HepG2 (cell line): ENCODE measurements around the gene CERS6. TPM values are rescaled to one million over a fixed set of nuclear protein-coding genes. Genes with fewer than 3 reads are reported as not detected.

Source experiments
- CENPX ChIP-seq: sonication (generic); formaldehyde crosslinking; IDR thresholded peaks from 2 replicates; pipeline ENCODE4 v1.9.0; 2021; ENCODE audit warnings: mild to moderate bottlenecking, missing genetic modification reagents, moderate library complexity
- ELF1 ChIP-seq: sonication (generic); formaldehyde crosslinking; IDR thresholded peaks from 2 replicates; pipeline ENCODE4 v1.4.0; 2020; ENCODE audit warnings: missing genetic modification reagents
- HIC2 ChIP-seq: sonication (generic); formaldehyde crosslinking; IDR thresholded peaks from 2 replicates; pipeline ENCODE4 v1.9.0; 2022; ENCODE audit warnings: low read depth, missing genetic modification reagents
- IKZF1 ChIP-seq: fragments of 450-650 bp; IDR thresholded peaks from 2 replicates; pipeline ENCODE4 v1.7.1; 2016
- MIER3 ChIP-seq: IDR thresholded peaks from 2 replicates; pipeline ENCODE4 v1.6.1; 2016; ENCODE audit warnings: missing compliant biosample characterization, borderline replicate concordance
- NCOR1 ChIP-seq: fragments of 200-600 bp; sonication (generic); IDR thresholded peaks from 2 replicates; pipeline ENCODE4 v1.7.0; 2017; ENCODE audit warnings: antibody characterized with exemption, low read length, borderline replicate concordance
- NFATC3 ChIP-seq: sonication (generic); formaldehyde crosslinking; IDR thresholded peaks from 2 replicates; pipeline ENCODE4 v1.5.1; 2020; ENCODE audit warnings: mild to moderate bottlenecking, missing genetic modification reagents
- NFKB2 ChIP-seq: sonication (generic); formaldehyde crosslinking; IDR thresholded peaks from 2 replicates; pipeline ENCODE4 v1.4.0; 2020; ENCODE audit warnings: missing genetic modification reagents, borderline replicate concordance
- RELA ChIP-seq: sonication (generic); formaldehyde crosslinking; IDR thresholded peaks from 2 replicates; pipeline ENCODE4 v1.4.0; 2020; ENCODE audit warnings: missing genetic modification reagents
- RFX3 ChIP-seq: IDR thresholded peaks from 2 replicates; pipeline ENCODE4 v1.6.1; 2016; ENCODE audit warnings: missing biosample characterization, missing genetic modification reagents
- RNF219 ChIP-seq: sonication (generic); formaldehyde crosslinking; IDR thresholded peaks from 2 replicates; pipeline ENCODE4 v1.5.0; 2020; ENCODE audit warnings: mild to moderate bottlenecking, missing genetic modification reagents
- SMAD3 ChIP-seq: sonication (generic); formaldehyde crosslinking; IDR thresholded peaks from 2 replicates; pipeline ENCODE4 v1.4.0; 2020; ENCODE audit warnings: missing genetic modification reagents
- SOX6 ChIP-seq, 2 experiments: fragments of 450-650 bp in 1 of 2; sonication (generic) in 1 of 2; formaldehyde crosslinking in 1 of 2; IDR thresholded peaks; 2 replicates each; pipeline versions ENCODE4 v1.4.0 to v1.6.1; 2017 to 2020; ENCODE audit warnings: antibody characterized with exemption in 1 of 2, mild to moderate bottlenecking in 1 of 2, missing genetic modification reagents in 1 of 2
- TARDBP ChIP-seq: sonication (generic); formaldehyde crosslinking; IDR thresholded peaks from 2 replicates; pipeline ENCODE4 v1.8.0; 2022; ENCODE audit warnings: mild to moderate bottlenecking, missing genetic modification reagents
- TBL1XR1 ChIP-seq: fragments of 150-350 bp; IDR thresholded peaks from 2 replicates; pipeline ENCODE4 v1.6.1; 2014; ENCODE audit warnings: borderline replicate concordance, low read length; ENCODE audit not compliant: partially characterized antibody
- TEF ChIP-seq: sonication (generic); formaldehyde crosslinking; IDR thresholded peaks from 2 replicates; pipeline ENCODE4 v1.5.0; 2020; ENCODE audit warnings: missing genetic modification reagents
- TSC22D2 ChIP-seq: sonication (generic); formaldehyde crosslinking; IDR thresholded peaks from 2 replicates; pipeline ENCODE4 v1.5.1; 2020; ENCODE audit warnings: missing genetic modification reagents, mild to moderate bottlenecking, borderline replicate concordance
- ZBTB25 ChIP-seq: IDR thresholded peaks from 2 replicates; pipeline ENCODE4 v1.6.1; 2018; ENCODE audit warnings: missing genetic modification reagents
- ZEB1 ChIP-seq: IDR thresholded peaks from 2 replicates; pipeline ENCODE4 v1.6.1; 2012; ENCODE audit warnings: mild to moderate bottlenecking, low read depth, inconsistent platforms; ENCODE audit not compliant: insufficient replicate concordance
- ZFAT ChIP-seq: sonication (generic); formaldehyde crosslinking; conservative IDR thresholded peaks from 2 replicates; pipeline ENCODE4 v1.8.1; 2023; ENCODE audit warnings: missing genetic modification reagents, inconsistent platforms
- ZFP90 ChIP-seq: sonication (generic); formaldehyde crosslinking; IDR thresholded peaks from 2 replicates; pipeline ENCODE4 v1.8.0; 2022; ENCODE audit warnings: missing genetic modification reagents, mild to moderate bottlenecking, inconsistent platforms, borderline replicate concordance
- ZNF230 ChIP-seq: sonication (generic); formaldehyde crosslinking; IDR thresholded peaks from 2 replicates; pipeline ENCODE4 v1.4.0; 2020; ENCODE audit warnings: mild to moderate bottlenecking, missing genetic modification reagents
- ZNF296 ChIP-seq: sonication (generic); formaldehyde crosslinking; conservative IDR thresholded peaks from 2 replicates; pipeline ENCODE4 v1.5.0; 2020; ENCODE audit warnings: mild to moderate bottlenecking, missing genetic modification reagents
- ZNF383 ChIP-seq: sonication (generic); formaldehyde crosslinking; IDR thresholded peaks from 2 replicates; pipeline ENCODE4 v1.4.0; 2020; ENCODE audit warnings: missing genetic modification reagents, mild to moderate bottlenecking, borderline replicate concordance
- ZNF605 ChIP-seq: sonication (generic); formaldehyde crosslinking; IDR thresholded peaks from 2 replicates; pipeline ENCODE4 v1.8.0; 2022; ENCODE audit warnings: mild to moderate bottlenecking, missing genetic modification reagents
- ZNF615 ChIP-seq: sonication (generic); formaldehyde crosslinking; IDR thresholded peaks from 2 replicates; pipeline ENCODE4 v1.5.0; 2020; ENCODE audit warnings: mild to moderate bottlenecking, missing genetic modification reagents, borderline replicate concordance
- ZNF678 ChIP-seq: sonication (generic); formaldehyde crosslinking; IDR thresholded peaks from 2 replicates; pipeline ENCODE4 v1.4.0; 2020; ENCODE audit warnings: mild to moderate bottlenecking, missing genetic modification reagents
- polyA plus RNA-seq, 8 experiments: library from polyadenylated mRNA; depleted of rRNA in 3 of 8; stranded (reverse) in 7 of 8; unstranded in 1 of 8; fragments of >200 nt; fragmentation: Illumina TruSeq in 4 of 8; extraction: Trizol in 4 of 8; gene quantifications; 2 replicates each; pipeline versions ENCODE4 v1.2.1 to v1.2.3, GENCODE V29; 2011 to 2016; ENCODE audit warnings: low read depth in 4 of 8, missing spikeins in 1 of 8, mixed read lengths in 1 of 8; ENCODE audit not compliant: insufficient read depth in 1 of 8
- total RNA-seq, 5 experiments: library from RNA; depleted of rRNA; stranded (reverse); fragments of >200 nt; fragmentation: Illumina TruSeq; extraction: Trizol; gene quantifications; 2 replicates each; pipeline ENCODE4 v1.2.3, GENCODE V29; 2016; ENCODE audit warnings: low read depth in 1 of 5

Gene CERS6
- total and polyA plus RNA-seq, 2 of the 13 experiments (the other 11 are each of a cell fraction or from before 2014, with no cell fraction given): 10.1 to 20.3 TPM

- TF ChIP-seq ZNF678 (CRISPR knock-in tag) (no peak), MIER3 (CRISPR knock-in tag) (no peak), ZNF230 (CRISPR knock-in tag) (no peak), IKZF1 (no peak), SMAD3 (0 out of 2 replicates have a peak, but pooled peaks have one; percentile 12), ZNF383 (CRISPR knock-in tag) (no peak), TBL1XR1 (no peak), ZNF615 (no peak), HIC2 (CRISPR knock-in tag) (no peak), TARDBP (CRISPR knock-in tag) (no peak), RFX3 (CRISPR knock-in tag) (no peak), ZFP90 (CRISPR knock-in tag) (no peak), RNF219 (CRISPR knock-in tag) (no peak), ZBTB25 (CRISPR knock-in tag) (0 out of 2 replicates have a peak, but pooled peaks have one; percentile 19), NFKB2 (CRISPR knock-in tag) (no peak), TEF (no peak), ZFAT (CRISPR knock-in tag) (no peak; the same call in 1 of the 2 replicates), ZNF296 (no peak), RELA (CRISPR knock-in tag) (no peak), CENPX (no peak), ZNF605 (CRISPR knock-in tag) (no peak; the same call in 1 of the 2 replicates), SOX6 (IDR thresholded peaks at IDR 0.05) (no peak), SOX6 (CRISPR knock-in tag; IDR thresholded peaks at IDR 0.05) (no peak), ELF1 (CRISPR knock-in tag) (peak; percentile 82), TSC22D2 (CRISPR knock-in tag) (no peak), NFATC3 (no peak), NCOR1 (peak; percentile 68; the same call in 1 of the 2 replicates), ZEB1 (no peak)
Measured at GRCh38 chr2:168494190-168494711, 38.2 kb downstream of the CERS6 start (continued).
